Keratinocyte (primary cell): ENCODE data around the gene HOXA11.

ENCODE experiments used
- EZH2 ChIP-seq: IDR thresholded peaks from one replicate; pipeline ENCODE4 v1.6.1; 2012; ENCODE audit warnings: inconsistent platforms, mild to moderate bottlenecking, low read length, moderate library complexity
- TF ChIP-seq, protein P1 (sequence below), 3 experiments: IDR thresholded peaks in 1 of 3; conservative IDR thresholded peaks in 1 of 3; optimal IDR thresholded peaks in 1 of 3; 2 replicates in 2 of 3; 3 replicates in 1 of 3; pipeline versions ENCODE3 to v1.5.1; 2011; ENCODE audit warnings: low read length in 3 of 3, mild to moderate bottlenecking in 3 of 3, moderate library complexity in 2 of 3, control low read depth in 1 of 3, inconsistent platforms in 1 of 3; ENCODE audit not compliant: insufficient read depth in 2 of 3; ENCODE audit errors: extremely low read depth in 1 of 3

DNA sequence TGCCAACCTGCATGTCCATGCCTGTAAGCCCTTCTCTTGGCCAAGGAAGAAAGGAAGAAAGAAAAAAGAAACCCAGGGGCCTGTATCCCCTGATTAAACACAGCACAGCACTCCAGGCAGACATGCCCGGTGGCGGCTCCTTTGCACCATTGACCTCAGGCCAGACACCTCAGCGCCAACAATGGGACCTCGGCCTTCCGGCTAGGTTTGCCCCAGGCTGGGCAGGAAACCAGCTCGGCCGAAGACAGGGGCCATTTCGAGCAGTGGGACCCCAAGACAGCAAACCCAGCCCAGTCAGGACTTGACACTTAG lies 13.8 kb downstream of the HOXA11 start:
- TF ChIP-seq, protein P1, sequence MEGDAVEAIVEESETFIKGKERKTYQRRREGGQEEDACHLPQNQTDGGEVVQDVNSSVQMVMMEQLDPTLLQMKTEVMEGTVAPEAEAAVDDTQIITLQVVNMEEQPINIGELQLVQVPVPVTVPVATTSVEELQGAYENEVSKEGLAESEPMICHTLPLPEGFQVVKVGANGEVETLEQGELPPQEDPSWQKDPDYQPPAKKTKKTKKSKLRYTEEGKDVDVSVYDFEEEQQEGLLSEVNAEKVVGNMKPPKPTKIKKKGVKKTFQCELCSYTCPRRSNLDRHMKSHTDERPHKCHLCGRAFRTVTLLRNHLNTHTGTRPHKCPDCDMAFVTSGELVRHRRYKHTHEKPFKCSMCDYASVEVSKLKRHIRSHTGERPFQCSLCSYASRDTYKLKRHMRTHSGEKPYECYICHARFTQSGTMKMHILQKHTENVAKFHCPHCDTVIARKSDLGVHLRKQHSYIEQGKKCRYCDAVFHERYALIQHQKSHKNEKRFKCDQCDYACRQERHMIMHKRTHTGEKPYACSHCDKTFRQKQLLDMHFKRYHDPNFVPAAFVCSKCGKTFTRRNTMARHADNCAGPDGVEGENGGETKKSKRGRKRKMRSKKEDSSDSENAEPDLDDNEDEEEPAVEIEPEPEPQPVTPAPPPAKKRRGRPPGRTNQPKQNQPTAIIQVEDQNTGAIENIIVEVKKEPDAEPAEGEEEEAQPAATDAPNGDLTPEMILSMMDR (optimal IDR thresholded peaks at IDR 0.05 in 1 of 3, IDR thresholded peaks at IDR 0.05 in 1 of 3, conservative IDR thresholded peaks at IDR 0.05 in 1 of 3; ENCODE audit: extremely low read depth in 1 of 3, insufficient read depth in 2 of 3, low read length in 3 of 3), result no peak
- no peak for TF ChIP-seq EZH2
